ENCODE results near the gene MYMX.
"Not testable (repeated sequence)": the region's sequence is repeated elsewhere in the genome, so short reads cannot be mapped to it uniquely, and the experiment has no call there.

The MYMX gene

DNA sequence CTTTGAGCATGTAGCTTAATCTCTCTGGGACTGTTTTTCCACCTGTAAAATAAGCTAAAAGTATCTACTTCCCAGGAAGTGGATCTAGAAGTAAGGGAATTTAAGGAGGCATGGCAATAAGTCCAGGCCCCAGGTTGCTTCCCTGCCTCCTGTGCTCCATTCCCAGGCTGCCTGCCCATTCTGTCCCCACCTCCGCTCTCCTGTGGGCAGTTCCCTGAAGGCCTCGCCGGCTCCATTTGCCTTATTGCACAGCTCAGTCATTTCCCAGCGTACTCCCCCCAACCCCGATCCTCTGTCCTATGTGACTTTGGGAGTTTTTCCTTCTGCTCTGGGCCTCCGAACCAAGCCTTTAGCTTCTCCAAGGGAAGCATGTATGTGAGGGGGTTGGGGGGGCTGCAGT lies 11.3 kb downstream of the MYMX start:
- Mint-ChIP-seq H3K4me1 (peaks cover 9% of the 10 kb centered on the region), H3K4me3 (no peak overlapping the region), H3K27me3 (no peaks in the 10 kb centered on the region), H3K9me3 (no peaks in the 10 kb centered on the region), H3K36me3 (no peaks in the 10 kb centered on the region), H3K27ac (no peak overlapping the region)
- no peak for DNase-seq (ENCODE audit: low spot score in 2 of 2)
- ATAC-seq (ENCODE audit: low read depth): no peak

DNA sequence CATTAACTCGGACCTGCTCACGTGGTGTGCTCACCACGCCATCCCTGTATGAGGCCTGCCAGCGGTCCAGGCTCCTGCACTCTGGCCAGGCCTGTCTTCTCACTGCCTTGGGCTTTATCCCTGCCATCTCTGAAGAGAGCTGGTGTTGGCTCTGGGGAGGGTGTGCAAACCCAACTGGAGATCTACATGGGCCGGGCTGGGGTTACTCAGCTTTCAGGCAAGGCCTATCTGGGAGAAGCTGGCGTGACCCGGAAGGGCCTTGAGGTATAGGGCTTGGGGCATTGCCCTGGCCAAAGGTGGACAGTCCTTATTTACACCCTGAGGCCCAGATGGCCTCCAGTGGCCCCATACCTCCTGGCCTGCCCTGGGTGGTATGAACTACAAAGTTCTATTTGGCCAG lies 11.7 kb downstream of the MYMX start:
- Mint-ChIP-seq H3K36me3 (no peaks in the 10 kb centered on the region), H3K4me1 (peaks cover 7% of the 10 kb centered on the region), H3K27ac (no peak overlapping the region)

DNA sequence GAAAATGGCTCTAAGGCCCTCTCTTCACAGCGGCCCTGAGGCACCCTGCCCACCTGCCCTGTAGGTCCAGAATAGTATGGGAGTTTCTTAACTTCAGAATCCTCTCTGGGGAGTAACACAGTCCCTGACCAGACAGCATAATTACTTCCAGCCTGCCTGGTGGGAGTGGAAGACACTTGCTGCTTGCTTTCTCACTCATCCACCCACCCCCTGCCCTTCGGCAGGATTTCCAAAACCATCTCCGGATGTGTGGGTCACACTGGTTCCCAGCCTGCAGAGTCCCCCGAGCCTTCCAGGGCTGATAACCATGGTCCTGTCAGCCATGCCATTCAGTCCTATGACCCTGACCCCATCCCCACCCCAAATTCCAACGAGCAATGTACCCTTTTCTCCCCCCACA lies 12.1 kb downstream of the MYMX start:
- H3K4me3 Mint-ChIP-seq: no peak overlapping the region
- DNase-seq (ENCODE audit: low spot score in 2 of 2) (no peak), ATAC-seq (ENCODE audit: low read depth) (no peak)
- H3K27me3 Mint-ChIP-seq: no peaks in the 10 kb centered on the region
- no peaks in the 10 kb centered on the region for H3K9me3 Mint-ChIP-seq
- H3K27ac Mint-ChIP-seq: no peak overlapping the region
- peaks cover 7% of the 10 kb centered on the region for H3K4me1 Mint-ChIP-seq
- no peaks in the 10 kb centered on the region for H3K36me3 Mint-ChIP-seq

More for the DNA sequence above, 11.7 kb downstream of the MYMX start:
- H3K9me3 Mint-ChIP-seq: no peaks in the 10 kb centered on the region
- ATAC-seq (ENCODE audit: low read depth): no peak
- no peaks in the 10 kb centered on the region for H3K27me3 Mint-ChIP-seq
- DNase-seq (ENCODE audit: low spot score in 2 of 2): no peak
- no peak overlapping the region for H3K4me3 Mint-ChIP-seq

DNA sequence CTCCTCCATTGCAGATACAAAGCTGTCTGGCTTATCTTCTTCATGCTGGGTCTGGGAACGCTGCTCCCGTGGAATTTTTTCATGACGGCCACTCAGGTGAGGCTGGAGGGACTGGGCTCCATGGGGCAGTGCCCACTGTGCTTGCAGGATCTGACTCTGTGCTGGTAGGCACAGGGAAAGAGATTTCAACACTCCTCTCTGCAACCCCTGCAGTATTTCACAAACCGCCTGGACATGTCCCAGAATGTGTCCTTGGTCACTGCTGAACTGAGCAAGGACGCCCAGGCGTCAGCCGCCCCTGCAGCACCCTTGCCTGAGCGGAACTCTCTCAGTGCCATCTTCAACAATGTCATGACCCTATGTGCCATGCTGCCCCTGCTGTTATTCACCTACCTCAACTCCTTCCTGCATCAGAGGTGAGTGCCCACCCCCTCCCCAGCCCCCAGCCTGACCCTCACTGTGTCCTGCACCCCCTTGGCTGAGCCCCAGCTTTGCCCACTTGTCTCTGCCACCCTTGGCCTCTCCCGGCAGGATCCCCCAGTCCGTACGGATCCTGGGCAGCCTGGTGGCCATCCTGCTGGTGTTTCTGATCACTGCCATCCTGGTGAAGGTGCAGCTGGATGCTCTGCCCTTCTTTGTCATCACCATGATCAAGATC lies 12.8 kb downstream of the MYMX start:
- Mint-ChIP-seq H3K4me1 (peaks cover 1% of the 10 kb centered on the region), H3K4me3 (no peak overlapping the region), H3K9me3 (no peaks in the 10 kb centered on the region), H3K36me3 (no peaks in the 10 kb centered on the region), H3K27me3 (no peaks in the 10 kb centered on the region), H3K27ac (no peak overlapping the region)
- no peak for DNase-seq (ENCODE audit: low spot score in 2 of 2)
- no peak for ATAC-seq (ENCODE audit: low read depth)

DNA sequence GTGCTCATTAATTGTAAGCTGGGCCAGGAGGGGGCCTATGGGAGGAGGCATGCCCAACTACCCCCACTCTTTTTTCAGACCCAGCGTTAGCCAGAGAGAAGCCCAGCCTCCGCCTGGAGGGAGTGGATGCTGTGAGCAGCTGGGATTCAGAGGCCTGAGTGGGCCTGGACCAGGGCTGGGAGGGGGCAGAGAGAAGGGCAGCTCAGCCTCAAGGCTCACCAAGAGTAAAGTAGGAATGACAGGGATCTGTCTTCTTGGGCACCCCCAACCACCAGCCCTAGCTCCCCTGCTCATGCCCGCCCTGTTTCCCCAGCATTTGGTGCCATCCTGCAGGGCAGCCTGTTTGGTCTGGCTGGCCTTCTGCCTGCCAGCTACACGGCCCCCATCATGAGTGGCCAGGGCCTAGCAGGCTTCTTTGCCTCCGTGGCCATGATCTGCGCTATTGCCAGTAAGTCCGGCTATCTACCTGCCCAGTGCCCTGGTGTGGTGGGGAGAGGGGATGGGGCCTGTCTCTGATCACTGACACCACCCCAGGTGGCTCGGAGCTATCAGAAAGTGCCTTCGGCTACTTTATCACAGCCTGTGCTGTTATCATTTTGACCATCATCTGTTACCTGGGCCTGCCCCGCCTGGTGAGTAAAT lies 13.4 kb downstream of the MYMX start:
- Mint-ChIP-seq H3K4me3 (no peak overlapping the region), H3K27ac (no peak overlapping the region), H3K36me3 (no peaks in the 10 kb centered on the region), H3K4me1 (no peaks in the 10 kb centered on the region), H3K9me3 (no peaks in the 10 kb centered on the region), H3K27me3 (no peaks in the 10 kb centered on the region)
- DNase-seq (ENCODE audit: low spot score in 2 of 2) (no peak), ATAC-seq (ENCODE audit: low read depth) (no peak)

DNA sequence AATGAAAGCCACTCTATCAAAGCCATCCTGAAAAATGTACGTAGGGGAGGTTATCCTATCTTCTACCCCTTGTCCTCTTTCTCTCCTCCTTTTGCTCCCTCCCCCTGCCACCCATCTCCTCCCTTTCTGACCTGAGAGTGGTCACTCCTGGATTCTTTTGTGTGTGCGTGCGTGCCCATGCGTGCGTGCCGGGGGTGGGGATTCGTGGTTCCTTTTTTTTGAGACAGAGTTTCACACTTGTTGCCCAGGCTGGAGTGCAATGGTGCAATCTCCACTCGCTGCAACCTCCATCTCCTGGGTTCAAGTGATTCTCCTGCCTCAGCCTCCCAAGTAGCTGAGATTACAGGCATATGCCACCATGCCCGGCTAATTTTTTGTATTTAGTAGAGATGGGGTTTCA lies 14.7 kb downstream of the MYMX start:
- not testable (repeated sequence) for ATAC-seq (ENCODE audit: low read depth); H3K9me3 Mint-ChIP-seq; H3K36me3 Mint-ChIP-seq; H3K4me1 Mint-ChIP-seq; H3K27ac Mint-ChIP-seq; DNase-seq (ENCODE audit: low spot score in 2 of 2); H3K4me3 Mint-ChIP-seq; H3K27me3 Mint-ChIP-seq

DNA sequence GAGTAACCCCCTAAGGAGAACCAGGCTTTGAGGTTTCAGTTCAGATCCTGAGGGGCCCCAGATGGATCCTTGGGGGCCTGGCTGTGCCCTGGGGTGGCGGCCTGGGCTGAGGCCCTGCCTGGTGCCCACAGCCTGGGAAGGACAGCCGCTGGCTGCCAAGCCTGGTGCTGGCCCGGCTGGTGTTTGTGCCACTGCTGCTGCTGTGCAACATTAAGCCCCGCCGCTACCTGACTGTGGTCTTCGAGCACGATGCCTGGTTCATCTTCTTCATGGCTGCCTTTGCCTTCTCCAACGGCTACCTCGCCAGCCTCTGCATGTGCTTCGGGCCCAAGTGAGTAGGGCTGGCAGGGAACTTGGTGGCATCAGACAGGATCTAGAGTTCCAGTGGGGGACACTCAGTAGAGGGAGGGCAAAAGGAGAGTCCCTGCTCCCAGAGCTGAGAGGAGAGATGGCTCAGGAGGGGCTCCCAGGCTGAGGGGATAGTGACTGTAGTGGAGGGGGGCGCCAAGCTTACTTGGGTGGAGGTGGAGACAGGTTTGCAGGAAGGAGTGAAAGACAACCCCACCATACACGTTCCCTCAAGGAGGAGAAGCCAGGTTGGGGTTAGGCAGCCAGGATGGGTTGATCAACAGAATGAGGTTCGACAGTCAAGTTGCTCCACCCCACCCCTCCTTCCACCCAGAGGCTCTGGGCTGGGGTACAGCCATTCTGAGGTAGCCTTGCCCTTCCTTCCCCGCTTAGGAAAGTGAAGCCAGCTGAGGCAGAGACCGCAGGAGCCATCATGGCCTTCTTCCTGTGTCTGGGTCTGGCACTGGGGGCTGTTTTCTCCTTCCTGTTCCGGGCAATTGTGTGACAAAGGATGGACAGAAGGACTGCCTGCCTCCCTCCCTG lies 16.2 kb downstream of the MYMX start:
- no peaks in the 10 kb centered on the region for H3K36me3 Mint-ChIP-seq
- no peak overlapping the region for H3K4me3 Mint-ChIP-seq
- H3K4me1 Mint-ChIP-seq: peaks cover 4% of the 10 kb centered on the region
- no peaks in the 10 kb centered on the region for H3K9me3 Mint-ChIP-seq
- ATAC-seq (ENCODE audit: low read depth) (no peak), DNase-seq (ENCODE audit: low spot score in 2 of 2) (no peak)
- no peak overlapping the region for H3K27ac Mint-ChIP-seq
- H3K27me3 Mint-ChIP-seq: no peaks in the 10 kb centered on the region

DNA sequence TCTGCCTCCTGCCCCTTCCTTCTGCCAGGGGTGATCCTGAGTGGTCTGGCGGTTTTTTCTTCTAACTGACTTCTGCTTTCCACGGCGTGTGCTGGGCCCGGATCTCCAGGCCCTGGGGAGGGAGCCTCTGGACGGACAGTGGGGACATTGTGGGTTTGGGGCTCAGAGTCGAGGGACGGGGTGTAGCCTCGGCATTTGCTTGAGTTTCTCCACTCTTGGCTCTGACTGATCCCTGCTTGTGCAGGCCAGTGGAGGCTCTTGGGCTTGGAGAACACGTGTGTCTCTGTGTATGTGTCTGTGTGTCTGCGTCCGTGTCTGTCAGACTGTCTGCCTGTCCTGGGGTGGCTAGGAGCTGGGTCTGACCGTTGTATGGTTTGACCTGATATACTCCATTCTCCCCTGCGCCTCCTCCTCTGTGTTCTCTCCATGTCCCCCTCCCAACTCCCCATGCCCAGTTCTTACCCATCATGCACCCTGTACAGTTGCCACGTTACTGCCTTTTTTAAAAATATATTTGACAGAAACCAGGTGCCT lies 16.9 kb downstream of the MYMX start:
- ATAC-seq (ENCODE audit: low read depth): no peak
- no peak overlapping the region for H3K4me3 Mint-ChIP-seq
- no peaks in the 10 kb centered on the region for H3K27me3 Mint-ChIP-seq
- no peaks in the 10 kb centered on the region for H3K9me3 Mint-ChIP-seq
- no peaks in the 10 kb centered on the region for H3K36me3 Mint-ChIP-seq
- H3K27ac Mint-ChIP-seq: no peak overlapping the region
- no peak for DNase-seq (ENCODE audit: low spot score in 2 of 2)
- peaks cover 7% of the 10 kb centered on the region for H3K4me1 Mint-ChIP-seq

DNA sequence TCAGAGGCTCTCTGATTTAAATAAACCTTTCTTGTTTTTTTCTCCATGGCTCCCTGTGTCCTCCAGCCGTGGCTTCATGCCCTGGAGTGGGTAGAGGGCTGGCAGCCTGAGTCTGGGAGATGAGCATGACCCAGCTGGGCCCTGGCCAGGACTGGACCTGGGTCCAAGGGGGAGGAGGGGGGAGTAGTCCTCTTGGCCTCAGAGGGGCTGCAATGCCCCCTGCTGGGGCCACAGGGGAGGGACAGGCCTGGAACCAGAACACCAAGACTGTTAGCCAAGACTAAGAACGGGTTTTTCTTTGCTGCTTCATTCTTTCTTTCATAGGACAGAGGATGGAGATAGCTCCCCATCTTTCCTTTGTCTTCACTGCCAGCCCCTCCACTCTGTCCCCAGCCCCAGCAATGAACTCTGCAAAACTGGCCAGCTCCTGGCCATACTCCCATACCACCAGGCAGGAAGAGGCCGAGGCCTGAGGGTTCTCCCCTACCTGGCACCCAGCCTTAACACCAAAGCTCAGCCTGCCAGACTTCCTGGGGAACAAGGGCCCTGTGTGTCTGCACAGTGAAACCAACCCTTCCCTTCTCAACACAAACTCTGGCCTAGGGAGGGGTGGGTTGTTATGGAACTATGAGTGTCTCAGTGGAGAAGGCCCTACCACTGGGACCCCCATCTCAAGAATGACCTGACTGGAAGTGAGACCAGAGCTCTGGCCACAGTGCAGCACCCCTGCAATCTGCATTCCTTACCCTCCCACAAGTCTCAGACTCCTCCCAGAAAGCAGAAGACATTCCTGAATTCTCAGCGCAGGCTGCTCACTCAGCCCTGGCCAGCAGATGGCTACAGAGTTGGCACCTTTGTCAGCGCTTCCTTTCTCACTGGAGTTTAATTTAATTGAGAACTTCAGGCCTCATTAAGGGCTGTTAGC lies 17.6 kb downstream of the MYMX start:
- H3K4me3 Mint-ChIP-seq: no peak overlapping the region
- ATAC-seq (ENCODE audit: low read depth) (no peak), DNase-seq (ENCODE audit: low spot score in 2 of 2) (no peak)
- no peaks in the 10 kb centered on the region for H3K27me3 Mint-ChIP-seq
- H3K27ac Mint-ChIP-seq: no peak overlapping the region
- no peaks in the 10 kb centered on the region for H3K36me3 Mint-ChIP-seq
- H3K9me3 Mint-ChIP-seq: no peaks in the 10 kb centered on the region
- H3K4me1 Mint-ChIP-seq: peaks cover 7% of the 10 kb centered on the region

DNA sequence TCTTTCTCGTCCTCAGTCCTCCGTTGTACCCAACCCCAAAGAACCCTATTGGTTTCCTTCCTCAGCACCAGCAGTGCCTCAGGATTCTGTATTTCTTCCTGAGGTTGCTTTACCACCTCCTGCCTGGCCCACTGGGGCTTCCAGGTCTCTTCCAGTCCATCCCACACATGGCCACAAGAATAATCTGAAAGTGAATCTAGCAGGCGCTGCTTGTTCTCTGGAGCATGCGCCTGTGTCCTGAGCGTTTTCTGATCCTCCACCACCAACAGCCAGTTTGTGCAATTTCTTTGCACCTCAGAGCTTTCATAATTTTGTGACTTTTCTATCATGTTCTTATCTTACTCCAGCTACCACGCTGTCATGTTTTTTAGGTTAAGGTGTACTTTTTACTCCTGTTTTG lies 18.5 kb downstream of the MYMX start:
- Mint-ChIP-seq H3K4me1 (peaks cover 7% of the 10 kb centered on the region), H3K36me3 (no peaks in the 10 kb centered on the region), H3K9me3 (no peaks in the 10 kb centered on the region), H3K27me3 (no peaks in the 10 kb centered on the region), H3K4me3 (no peak overlapping the region), H3K27ac (no peak overlapping the region)
- no peak for DNase-seq (ENCODE audit: low spot score in 2 of 2)
- ATAC-seq (ENCODE audit: low read depth): no peak

DNA sequence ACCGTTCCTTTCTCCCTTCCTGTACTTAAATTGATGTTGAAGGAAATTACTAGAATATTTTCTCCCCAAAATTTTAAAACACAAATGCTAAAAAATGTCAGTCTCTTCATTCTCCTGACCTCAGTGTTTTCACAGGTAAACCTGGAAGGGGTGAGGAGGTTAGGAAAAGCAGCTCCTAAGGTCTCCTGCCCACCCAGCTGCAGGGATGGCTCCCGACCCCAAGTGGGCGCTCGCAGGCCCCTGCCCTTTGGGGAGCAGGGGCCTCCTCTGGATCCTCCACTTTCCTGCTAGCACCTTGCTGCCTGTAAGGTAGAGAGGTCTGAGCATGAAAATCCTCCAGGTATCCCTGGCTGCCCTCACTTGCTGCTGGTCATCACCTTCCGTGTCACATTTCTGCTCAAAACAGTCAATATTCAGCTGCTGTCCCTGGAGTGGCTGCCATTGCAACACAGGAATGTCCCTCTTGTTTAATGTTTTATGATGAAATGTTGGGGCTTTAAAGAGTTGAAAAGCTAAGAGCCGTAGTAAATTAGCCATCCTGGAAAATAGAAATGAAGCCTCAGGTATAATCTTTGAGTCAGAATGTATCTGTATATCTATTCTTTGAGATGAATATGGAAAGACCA lies 19.3 kb downstream of the MYMX start:
- no peaks in the 10 kb centered on the region for H3K9me3 Mint-ChIP-seq
- H3K36me3 Mint-ChIP-seq: no peaks in the 10 kb centered on the region
- H3K27ac Mint-ChIP-seq: no peak overlapping the region
- DNase-seq (ENCODE audit: low spot score in 2 of 2): no peak
- H3K4me1 Mint-ChIP-seq: peaks cover 7% of the 10 kb centered on the region
- ATAC-seq (ENCODE audit: low read depth): no peak
- no peaks in the 10 kb centered on the region for H3K27me3 Mint-ChIP-seq
- H3K4me3 Mint-ChIP-seq: no peak overlapping the region

DNA sequence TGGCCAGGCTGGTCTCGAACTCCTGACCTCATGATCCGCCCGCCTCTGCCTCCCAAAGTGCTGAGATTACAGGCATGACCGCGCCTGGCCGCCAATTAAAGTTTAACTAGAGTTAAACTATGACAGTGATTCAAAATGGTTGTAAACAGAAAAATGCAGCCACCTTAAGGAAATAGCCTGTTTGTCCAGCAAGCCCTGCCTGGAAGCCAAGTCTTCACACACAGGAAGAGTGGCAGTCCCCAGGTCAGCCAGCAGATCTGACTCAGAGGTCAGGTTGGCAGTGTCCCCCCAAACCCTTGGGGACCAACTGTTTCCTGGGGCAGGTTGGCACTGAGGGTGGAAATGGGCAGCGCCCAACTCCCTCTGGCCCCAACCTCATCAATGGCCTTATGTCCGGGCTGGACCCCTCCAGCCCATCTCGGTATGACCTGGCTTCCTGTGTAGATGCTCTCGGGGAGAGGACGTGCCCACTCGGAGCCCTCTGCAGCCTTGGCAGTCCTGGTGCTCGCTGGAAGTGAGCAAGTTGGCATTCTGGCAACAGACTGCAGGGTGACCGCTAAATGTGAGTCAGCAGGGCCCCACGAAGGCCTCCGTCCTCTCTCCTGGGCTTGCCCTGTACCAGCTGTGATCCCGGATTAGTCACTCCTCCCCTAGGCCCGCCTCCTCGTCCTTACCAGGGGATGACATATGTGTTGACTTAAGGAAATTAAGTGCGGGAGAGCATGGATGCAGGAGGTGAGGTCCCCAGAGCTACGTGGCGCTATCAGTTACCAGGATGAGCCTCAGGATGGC lies 20.5 kb downstream of the MYMX start:
- Mint-ChIP-seq H3K4me3 (peak overlapping the region; percentile 92), H3K9me3 (no peaks in the 10 kb centered on the region), H3K4me1 (peaks cover 7% of the 10 kb centered on the region), H3K27me3 (no peaks in the 10 kb centered on the region), H3K36me3 (no peaks in the 10 kb centered on the region), H3K27ac (peak overlapping the region; percentile 98)
- no peak for DNase-seq (ENCODE audit: low spot score in 2 of 2)
- ATAC-seq (ENCODE audit: low read depth): peak; percentile 67
